ENCODE measurements around the gene AP1S2. TPM values are rescaled to one million over a fixed set of nuclear protein-coding genes. Genes with fewer than 3 reads are reported as not detected.

Gene AP1S2
- total RNA-seq, 4 donors from 2014 or later = 67.5 to 127 (median 95.3) TPM

- TF ChIP-seq CTCF (IDR thresholded peaks at IDR 0.05) (no peak), EP300 (IDR thresholded peaks at IDR 0.05) (no peak), POLR2A (IDR thresholded peaks at IDR 0.05) (no peak)
- H3K9me3 ChIP-seq = no peaks in the 10 kb centered on the region
- WGBS, 2 donors = 73 to 84% methylated on average over 4 of the region's 4 CpGs
- peaks cover 0 to 8% (median 0%) of the 10 kb centered on the region in 4 donors for H3K4me1 ChIP-seq
- H3K36me3 ChIP-seq = no peaks in the 10 kb centered on the region
- H3K27me3 ChIP-seq = no peaks in the 10 kb centered on the region
- no peak overlapping the region for H3K4me3 ChIP-seq
- no peak overlapping the region for H3K27ac ChIP-seq
- DNase-seq (ENCODE audit: low spot score in 2 of 2) = no peak
Observed at GRCh38 chrX:15877380-15877779, 22.8 kb upstream of the AP1S2 start.

- H3K9me3 ChIP-seq = no peaks in the 10 kb centered on the region
- no peak for DNase-seq (ENCODE audit: low spot score in 2 of 2)
- 66 to 68% methylated on average over 3 of the region's 3 CpGs for WGBS, 2 donors
Observed at GRCh38 chrX:15874672-15875071, 20.1 kb upstream of the AP1S2 start.

GRCh38 chrX:15873566-15873965 is 19.0 kb upstream of the AP1S2 start:
- no peak for TF ChIP-seq POLR2A (IDR thresholded peaks at IDR 0.05)
- peak; percentile 37 to 38 for TF ChIP-seq EP300 (IDR thresholded peaks at IDR 0.05)
- H3K27ac ChIP-seq = peak overlapping the region in 3 of 4 donors; percentile 46 to 90 (median 72)
- no peak overlapping the region for H3K4me3 ChIP-seq
- no peak for DNase-seq (ENCODE audit: low spot score in 2 of 2)
- no peaks in the 10 kb centered on the region for H3K36me3 ChIP-seq
- H3K27me3 ChIP-seq = no peaks in the 10 kb centered on the region
- peaks cover 0 to 11% (median 0%) of the 10 kb centered on the region in 4 donors for H3K4me1 ChIP-seq
- no peaks in the 10 kb centered on the region for H3K9me3 ChIP-seq
- 33 to 38% methylated on average over 4 of the region's 4 CpGs for WGBS, 2 donors

More at GRCh38 chrX:15874672-15875071, 20.1 kb upstream of the AP1S2 start:
- no peaks in the 10 kb centered on the region for H3K27me3 ChIP-seq
- no peaks in the 10 kb centered on the region for H3K36me3 ChIP-seq
- no peak overlapping the region for H3K4me3 ChIP-seq
- H3K4me1 ChIP-seq = peaks cover 0 to 11% (median 0%) of the 10 kb centered on the region in 4 donors
- peak overlapping the region in 1 of 4 donors; percentile 72 for H3K27ac ChIP-seq
- no peak for TF ChIP-seq CTCF (IDR thresholded peaks at IDR 0.05)
- no peak for TF ChIP-seq EP300 (IDR thresholded peaks at IDR 0.05)
- no peak for TF ChIP-seq POLR2A (IDR thresholded peaks at IDR 0.05)

GRCh38 chrX:15870310-15870709 is 15.7 kb upstream of the AP1S2 start:
- H3K4me1 ChIP-seq = peaks cover 0 to 11% (median 0%) of the 10 kb centered on the region in 4 donors
- H3K27me3 ChIP-seq = no peaks in the 10 kb centered on the region
- 85% methylated on average over 4 of the region's 4 CpGs for WGBS, 2 donors
- DNase-seq (ENCODE audit: low spot score in 2 of 2) = no peak
- H3K4me3 ChIP-seq = no peak overlapping the region
- TF ChIP-seq POLR2A (IDR thresholded peaks at IDR 0.05) (no peak), EP300 (IDR thresholded peaks at IDR 0.05) (no peak), CTCF (IDR thresholded peaks at IDR 0.05) (no peak)
- H3K27ac ChIP-seq = no peak overlapping the region
- no peaks in the 10 kb centered on the region for H3K9me3 ChIP-seq
- H3K36me3 ChIP-seq = no peaks in the 10 kb centered on the region

GRCh38 chrX:15869695-15870094 is 15.1 kb upstream of the AP1S2 start:
- Histone ChIP-seq H3K27ac (no peak overlapping the region), H3K4me3 (no peak overlapping the region), H3K4me1 (peaks cover 0 to 11% (median 0%) of the 10 kb centered on the region in 4 donors), H3K9me3 (no peaks in the 10 kb centered on the region), H3K36me3 (no peaks in the 10 kb centered on the region), H3K27me3 (no peaks in the 10 kb centered on the region)
- WGBS, 2 donors = 94 to 100% methylated on average over 3 to 4 of the region's 4 CpGs
- DNase-seq (ENCODE audit: low spot score in 2 of 2) = no peak
- TF ChIP-seq EP300 (IDR thresholded peaks at IDR 0.05) = no peak
- TF ChIP-seq POLR2A (IDR thresholded peaks at IDR 0.05) = no peak
- TF ChIP-seq CTCF (IDR thresholded peaks at IDR 0.05) = no peak

GRCh38 chrX:15866147-15866546 is 11.5 kb upstream of the AP1S2 start:
- Histone ChIP-seq H3K4me3 (no peak overlapping the region), H3K27ac (no peak overlapping the region), H3K4me1 (no peaks in the 10 kb centered on the region), H3K27me3 (peaks cover 0 to 6% of the 10 kb centered on the region in 2 donors), H3K9me3 (no peaks in the 10 kb centered on the region), H3K36me3 (no peaks in the 10 kb centered on the region)
- TF ChIP-seq POLR2A (IDR thresholded peaks at IDR 0.05) (no peak), CTCF (IDR thresholded peaks at IDR 0.05) (no peak), EP300 (IDR thresholded peaks at IDR 0.05) (no peak)
- 76 to 92% methylated on average over 3 of the region's 3 CpGs for WGBS, 2 donors
- no peak for DNase-seq (ENCODE audit: low spot score in 2 of 2)
